Stimulated activated CD8-positive, alpha-beta memory T cell treated with anti-CD3 and anti-CD28 coated beads, Interleukin-2, amount 100 ng/mL, for 1 hour (primary cell): ENCODE results near the gene UMOD.

Source experiments
- DNase-seq, 2 donors: peaks; one replicate each; pipeline ENCODE4 v3.0.0-alpha.2; 2020; ENCODE audit warnings: low read depth in 2 of 2

The UMOD gene

DNA sequence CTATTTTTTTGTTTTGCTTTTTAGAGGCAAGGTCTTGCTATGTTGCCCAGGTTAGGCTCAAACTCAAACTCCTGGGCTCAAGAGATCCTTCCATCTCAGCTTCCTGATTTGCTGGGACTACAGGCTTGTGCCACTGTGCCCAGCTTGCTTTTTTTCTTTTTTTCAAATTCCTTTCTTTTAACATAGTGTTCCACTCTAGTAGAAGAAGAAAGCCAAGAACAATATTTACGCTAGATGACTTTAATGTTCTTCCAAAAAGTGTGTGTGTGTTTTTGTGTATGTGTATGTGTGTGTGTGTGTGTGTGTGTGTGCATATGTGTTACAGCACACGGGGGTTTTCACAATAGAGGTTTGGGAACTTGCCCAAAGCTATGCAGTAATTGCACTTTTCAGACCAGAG, 10.7 kb upstream of the UMOD start:
- DNase-seq, result no peak

DNA sequence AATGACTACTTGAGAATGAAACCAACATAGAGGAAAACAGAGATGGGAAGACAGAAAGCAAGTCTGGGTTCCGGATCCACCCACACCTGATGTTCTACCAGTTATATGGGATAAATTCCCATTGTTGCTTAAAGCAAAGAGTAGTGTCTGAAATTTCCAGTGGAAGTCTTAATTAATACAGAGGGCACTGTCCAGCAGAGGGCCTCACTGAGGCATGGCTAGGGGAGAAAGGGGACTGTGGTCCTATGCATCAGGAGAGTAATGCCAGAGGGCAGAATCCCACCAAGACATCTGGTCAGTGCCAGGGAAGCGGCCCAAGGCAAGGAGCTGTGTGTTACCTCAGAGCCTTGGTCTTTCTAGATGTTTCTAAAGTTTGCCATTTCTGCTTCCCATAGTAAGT, 7.5 kb upstream of the UMOD start:
- DNase-seq, result no peak

DNA sequence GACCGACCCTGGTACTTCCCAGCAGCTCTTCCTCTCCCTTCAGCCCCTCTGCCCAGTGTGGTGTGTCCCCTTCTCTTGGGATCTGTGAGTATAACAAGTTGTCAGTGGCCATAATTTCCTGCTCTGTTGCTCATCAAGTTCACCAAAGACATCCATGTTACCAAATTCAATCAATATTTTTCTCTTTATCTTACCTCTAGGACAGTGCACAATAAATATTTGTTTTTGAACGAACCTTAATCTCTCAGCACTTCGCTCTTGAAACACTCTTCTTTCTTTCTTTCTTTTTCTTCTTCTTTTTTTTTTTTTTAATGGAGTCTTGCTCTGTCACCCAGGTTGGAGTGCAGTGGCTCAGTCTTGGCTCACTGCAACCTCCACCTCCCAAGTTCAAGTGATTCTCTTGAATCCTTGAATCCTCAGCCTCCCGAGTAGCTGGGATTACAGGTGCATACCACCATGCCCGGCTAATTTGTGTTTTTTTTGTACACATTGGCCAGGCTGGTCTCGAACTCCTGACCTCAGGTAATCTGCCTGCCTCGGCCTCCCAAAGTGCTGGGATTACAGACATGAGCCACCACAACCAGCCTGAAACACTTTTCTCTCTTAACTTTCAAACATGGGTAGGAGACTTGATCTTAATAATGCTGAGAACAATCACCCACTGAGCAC, 2.7 kb upstream of the UMOD start:
- no peak for DNase-seq

DNA sequence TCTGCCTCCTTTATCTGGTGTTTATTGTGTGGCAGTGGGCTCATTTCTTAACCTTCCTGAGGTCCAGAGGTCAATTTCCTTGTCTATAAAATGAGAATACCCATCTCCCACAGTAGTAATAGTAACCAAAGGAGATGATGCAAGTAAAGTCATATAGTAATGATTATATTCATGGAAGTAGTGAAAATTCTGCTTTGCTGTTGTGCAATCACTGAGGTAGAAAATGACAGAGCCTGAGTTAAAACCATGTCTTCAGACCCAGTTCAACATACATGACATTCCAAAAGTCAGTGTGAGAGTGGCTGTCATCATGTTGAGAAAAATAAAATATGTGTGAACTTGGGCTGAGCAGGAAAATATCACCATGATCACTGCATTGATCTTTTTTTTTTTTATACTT, 864 bp upstream of the UMOD start:
- no peak for DNase-seq

- DNase-seq, result no peak
Observed at GRCh38 chr16:20349615-20350014, 2.9 kb downstream of the UMOD start.

GRCh38 chr16:20348365-20349185, 3.9 kb downstream of the UMOD start:
- DNase-seq, result no peak

DNA sequence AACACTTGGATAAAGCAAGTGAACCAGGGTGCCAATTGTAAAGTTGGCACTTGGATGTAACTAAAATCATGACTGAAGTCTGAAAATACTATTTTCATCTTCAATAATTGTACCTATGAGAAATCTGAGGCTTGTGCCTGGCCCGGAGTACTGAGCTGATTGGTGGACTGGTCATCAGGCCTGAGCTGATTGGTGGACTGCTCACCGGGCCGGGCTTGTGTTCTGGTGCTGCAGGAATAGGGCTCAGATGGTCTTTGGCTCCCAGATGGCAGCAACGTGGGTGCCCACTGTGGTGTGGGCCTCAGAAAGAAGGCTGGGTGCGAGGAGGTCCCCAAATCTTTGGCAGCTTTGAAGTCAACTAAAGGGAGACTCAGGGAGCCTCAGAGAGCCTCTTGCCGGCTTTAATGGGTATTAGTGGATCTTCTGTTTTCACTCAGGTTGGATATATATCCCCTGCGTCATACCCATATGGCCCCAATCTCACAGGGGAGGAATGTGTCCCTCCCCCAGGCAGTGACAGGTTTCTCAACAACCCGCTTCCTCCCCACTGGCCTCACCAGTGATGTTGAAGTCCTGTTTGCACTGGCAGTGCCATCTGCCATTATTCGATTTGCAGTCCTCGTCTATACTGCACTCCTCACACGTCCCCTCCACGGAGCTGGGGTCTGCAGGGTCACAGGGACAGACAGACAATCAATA, 4.7 kb downstream of the UMOD start:
- DNase-seq, result no peak

GRCh38 chr16:20344611-20345010, 7.9 kb downstream of the UMOD start:
- no peak for DNase-seq

- no peak for DNase-seq
Observed at GRCh38 chr16:20339744-20340143, 12.8 kb downstream of the UMOD start.

DNA sequence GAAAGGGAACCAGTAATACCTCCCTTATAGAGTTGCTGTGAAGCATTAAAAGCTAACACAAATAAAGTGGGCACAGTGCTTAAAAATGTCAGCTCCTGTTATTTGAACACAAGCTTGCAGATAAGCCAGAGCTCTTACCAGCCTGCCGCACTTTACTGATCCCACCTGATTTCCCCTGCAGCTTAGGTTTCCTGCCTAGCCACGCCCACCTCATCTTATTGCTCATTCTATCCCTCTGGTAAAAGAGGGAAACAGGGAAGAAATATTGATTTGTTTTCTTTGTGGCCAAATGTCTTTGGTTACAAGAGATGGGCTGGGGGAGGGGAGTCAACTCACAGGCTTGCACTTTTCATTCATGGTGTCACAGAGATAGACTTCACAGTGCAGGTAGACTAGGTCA, 15.6 kb downstream of the UMOD start:
- DNase-seq, result no peak

DNA sequence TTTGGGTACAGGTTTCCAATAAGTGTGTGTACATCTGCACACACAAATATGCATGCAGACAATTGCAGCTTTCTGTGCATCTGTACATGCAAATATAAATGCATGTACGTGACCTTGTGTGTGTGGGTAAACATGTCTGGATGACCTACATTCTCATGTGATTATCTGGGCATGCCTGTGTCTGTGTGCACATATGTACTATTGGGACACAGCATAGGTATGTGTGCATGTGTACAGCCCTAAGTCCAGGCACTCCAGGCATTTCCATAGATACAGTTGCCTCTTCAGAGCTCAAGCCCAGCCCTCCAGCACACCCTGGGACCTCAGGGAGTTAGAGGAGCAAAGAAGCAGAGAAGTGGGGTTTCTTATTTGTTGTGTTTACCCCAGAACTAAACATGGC, 18.1 kb downstream of the UMOD start:
- DNase-seq, result no peak

GRCh38 chr16:20333120-20333519, 19.4 kb downstream of the UMOD start:
- DNase-seq, result no peak

DNA sequence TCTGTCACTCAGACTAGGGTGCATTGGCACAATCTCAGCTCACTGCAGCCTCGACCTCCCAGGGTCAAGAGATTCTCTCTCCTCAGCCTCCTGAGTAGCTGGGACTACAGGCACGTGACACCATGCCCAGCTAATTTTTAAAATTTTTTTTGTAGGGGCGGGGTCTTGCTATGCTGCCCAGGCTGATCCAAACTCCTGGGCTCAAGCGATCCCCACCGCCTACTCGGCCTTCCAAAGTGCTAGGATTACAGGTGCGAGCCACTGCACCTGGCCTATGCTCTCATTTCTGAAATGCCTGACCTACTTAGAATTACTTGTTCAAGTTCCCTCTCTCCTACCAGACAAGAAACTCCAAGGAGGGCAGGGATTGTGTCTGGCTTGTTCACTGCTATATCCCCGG, 20.1 kb downstream of the UMOD start:
- no peak for DNase-seq

- DNase-seq, result no peak
Observed at GRCh38 chr16:20331635-20332034, 20.9 kb downstream of the UMOD start.

- DNase-seq, result no peak
Observed at GRCh38 chr16:20329392-20330138, 22.9 kb downstream of the UMOD start.

DNA sequence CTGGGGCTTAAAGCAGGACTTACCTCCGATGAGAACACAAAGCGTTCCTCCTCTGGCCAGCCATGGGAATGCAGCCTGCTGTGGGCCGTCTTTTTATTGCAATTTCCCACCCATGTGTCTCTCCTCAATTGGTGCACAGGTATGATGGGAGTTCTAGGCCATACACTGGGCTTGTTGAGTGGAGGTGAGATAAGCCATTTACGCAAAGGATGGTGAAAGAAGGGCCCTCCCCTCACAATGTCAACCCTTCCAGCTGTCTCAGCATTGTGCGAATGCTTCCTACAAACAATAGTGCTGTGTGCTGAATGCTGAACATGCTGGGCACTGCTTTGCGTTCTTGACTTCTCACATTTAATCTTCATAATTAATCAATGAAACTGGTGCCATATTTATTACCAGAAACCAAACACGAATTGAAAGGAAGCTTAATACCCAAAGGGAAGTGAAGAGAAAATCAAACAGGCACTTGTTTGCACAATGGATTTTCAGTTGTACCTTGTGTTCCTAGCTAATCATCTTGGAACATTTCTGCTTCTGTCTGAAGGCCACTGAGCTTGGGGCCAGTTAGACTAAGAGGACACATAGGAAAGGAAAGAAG, 25.0 kb downstream of the UMOD start, which contains the start of gene GP2:
Gene GP2, minus strand, starts transcription at position 70 of the 598 bp plus-strand sequence. CDS start 1,082 bp downstream, outside the sequence.
- no peak for DNase-seq

GRCh38 chr16:20326321-20326720, 26.2 kb downstream of the UMOD start:
- no peak for DNase-seq

- DNase-seq, result no peak
Observed at GRCh38 chr16:20325005-20325404, 27.5 kb downstream of the UMOD start.

- no peak for DNase-seq
Observed at GRCh38 chr16:20323591-20324117, 28.9 kb downstream of the UMOD start.

DNA sequence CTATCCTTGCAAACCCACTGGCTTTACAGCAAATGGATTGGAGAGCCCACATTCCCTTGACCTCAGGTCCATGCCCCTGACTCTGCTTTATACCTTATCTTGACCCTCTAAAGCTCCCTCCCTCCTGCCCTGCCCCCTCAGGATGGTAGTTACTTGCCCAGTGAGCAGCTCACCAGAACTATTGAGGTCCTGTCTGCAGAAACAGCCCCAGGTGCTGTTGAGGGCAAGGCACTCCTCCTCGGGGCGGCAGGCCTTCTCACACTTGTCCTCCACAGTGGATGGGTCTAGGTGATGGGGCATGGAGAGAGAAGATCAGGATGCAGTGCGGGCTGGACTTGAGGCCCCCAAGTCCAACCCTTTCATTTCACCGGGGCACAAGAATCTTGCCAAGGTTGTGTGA, 29.8 kb downstream of the UMOD start:
- DNase-seq, result no peak

GRCh38 chr16:20321671-20322070, 30.8 kb downstream of the UMOD start:
- DNase-seq, result no peak
